Transverse colon (tissue), 3 donors: ENCODE results near the gene GJB4.

Source experiments
- POLR2A ChIP-seq: fragments of 450-650 bp; IDR thresholded peaks from one replicate; pipeline ENCODE4 v1.6.1; 2016; ENCODE audit warnings: antibody characterized with exemption, mild to moderate bottlenecking, moderate library complexity
- TF ChIP-seq, protein P1 (sequence below), 5 experiments: fragments of 200-600 bp in 3 of 5; fragments of 450-650 bp in 2 of 5; sonication (generic) in 3 of 5; IDR thresholded peaks; 1 replicate in 2 of 5; 2 replicates in 3 of 5; pipeline ENCODE4 v1.5.1; 2016 to 2017; ENCODE audit warnings: antibody characterized with exemption in 5 of 5, inconsistent platforms in 3 of 5, mild to moderate bottlenecking in 2 of 5, moderate library complexity in 1 of 5

GRCh38 chr1:34808051-34808810 is 48.7 kb downstream of the GJB4 start:
- no peak for TF ChIP-seq POLR2A
- TF ChIP-seq, protein P1, sequence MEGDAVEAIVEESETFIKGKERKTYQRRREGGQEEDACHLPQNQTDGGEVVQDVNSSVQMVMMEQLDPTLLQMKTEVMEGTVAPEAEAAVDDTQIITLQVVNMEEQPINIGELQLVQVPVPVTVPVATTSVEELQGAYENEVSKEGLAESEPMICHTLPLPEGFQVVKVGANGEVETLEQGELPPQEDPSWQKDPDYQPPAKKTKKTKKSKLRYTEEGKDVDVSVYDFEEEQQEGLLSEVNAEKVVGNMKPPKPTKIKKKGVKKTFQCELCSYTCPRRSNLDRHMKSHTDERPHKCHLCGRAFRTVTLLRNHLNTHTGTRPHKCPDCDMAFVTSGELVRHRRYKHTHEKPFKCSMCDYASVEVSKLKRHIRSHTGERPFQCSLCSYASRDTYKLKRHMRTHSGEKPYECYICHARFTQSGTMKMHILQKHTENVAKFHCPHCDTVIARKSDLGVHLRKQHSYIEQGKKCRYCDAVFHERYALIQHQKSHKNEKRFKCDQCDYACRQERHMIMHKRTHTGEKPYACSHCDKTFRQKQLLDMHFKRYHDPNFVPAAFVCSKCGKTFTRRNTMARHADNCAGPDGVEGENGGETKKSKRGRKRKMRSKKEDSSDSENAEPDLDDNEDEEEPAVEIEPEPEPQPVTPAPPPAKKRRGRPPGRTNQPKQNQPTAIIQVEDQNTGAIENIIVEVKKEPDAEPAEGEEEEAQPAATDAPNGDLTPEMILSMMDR (IDR thresholded peaks at IDR 0.05): no peak
